ENCODE measurements around the gene ISOC1.

ISOC1 gene

GRCh38 chr5:129137637-129138036 lies 43.1 kb downstream of the ISOC1 start:
- DNase-seq = no peak

GRCh38 chr5:129141078-129141477 lies 46.5 kb downstream of the ISOC1 start:
- no peak for DNase-seq

- no peak for DNase-seq
Observed at GRCh38 chr5:129141696-129142095, 47.1 kb downstream of the ISOC1 start.

- DNase-seq = no peak
Observed at GRCh38 chr5:129155876-129156275, 61.3 kb downstream of the ISOC1 start.

GRCh38 chr5:129161830-129162229 lies 67.3 kb downstream of the ISOC1 start:
- DNase-seq = no peak

Data from T-helper 1 cell (primary cell).